ENCODE data around the gene NLN. TPM values are rescaled to one million over a fixed set of nuclear protein-coding genes. Genes with fewer than 3 reads are reported as not detected.
A peak's percentile ranks its signal among the peaks of the same experiment; 100 is the strongest.

Gene NLN
- total and polyA plus RNA-seq, 2 of the 13 experiments (the other 11 are each of a cell fraction or from before 2014, with no cell fraction given): 11.9 to 36.7 TPM

- TF ChIP-seq KDM2A (CRISPR knock-in tag; IDR thresholded peaks at IDR 0.05; ENCODE audit: borderline replicate concordance, low read depth) (no peak), PRDM15 (CRISPR knock-in tag; IDR thresholded peaks at IDR 0.05) (no peak), JUN (CRISPR knock-in tag; IDR thresholded peaks at IDR 0.05) (no peak), CENPT (CRISPR knock-in tag; IDR thresholded peaks at IDR 0.05; ENCODE audit: low read depth) (no peak), RORA (CRISPR knock-in tag; IDR thresholded peaks at IDR 0.05) (no peak), ZNF678 (CRISPR knock-in tag; IDR thresholded peaks at IDR 0.05) (0 out of 2 replicates have a peak, but pooled peaks have one; percentile 0), HDAC1 (CRISPR knock-in tag; IDR thresholded peaks at IDR 0.05) (0 out of 2 replicates have a peak, but pooled peaks have one; percentile 9), ZSCAN30 (CRISPR knock-in tag; IDR thresholded peaks at IDR 0.05) (0 out of 2 replicates have a peak, but pooled peaks have one; percentile 25), ZNF792 (CRISPR knock-in tag; IDR thresholded peaks at IDR 0.05) (peak; percentile 63; the same call in 1 of the 2 replicates), GLI4 (CRISPR knock-in tag; IDR thresholded peaks at IDR 0.05; ENCODE audit: borderline replicate concordance) (peak; percentile 27; the same call in 1 of the 2 replicates), AGO2 (optimal IDR thresholded peaks at IDR 0.05; ENCODE audit: low read depth, low read length) (no peak), NFIC (IDR thresholded peaks at IDR 0.05; ENCODE audit: low read length) (no peak), RXRA (CRISPR knock-in tag; IDR thresholded peaks at IDR 0.05) (no peak)
- TF ChIP-seq, protein P1, sequence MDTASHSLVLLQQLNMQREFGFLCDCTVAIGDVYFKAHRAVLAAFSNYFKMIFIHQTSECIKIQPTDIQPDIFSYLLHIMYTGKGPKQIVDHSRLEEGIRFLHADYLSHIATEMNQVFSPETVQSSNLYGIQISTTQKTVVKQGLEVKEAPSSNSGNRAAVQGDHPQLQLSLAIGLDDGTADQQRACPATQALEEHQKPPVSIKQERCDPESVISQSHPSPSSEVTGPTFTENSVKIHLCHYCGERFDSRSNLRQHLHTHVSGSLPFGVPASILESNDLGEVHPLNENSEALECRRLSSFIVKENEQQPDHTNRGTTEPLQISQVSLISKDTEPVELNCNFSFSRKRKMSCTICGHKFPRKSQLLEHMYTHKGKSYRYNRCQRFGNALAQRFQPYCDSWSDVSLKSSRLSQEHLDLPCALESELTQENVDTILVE (CRISPR knock-in tag; IDR thresholded peaks at IDR 0.05): peak; percentile 24; the same call in 1 of the 2 replicates
- TF ChIP-seq, protein P2, sequence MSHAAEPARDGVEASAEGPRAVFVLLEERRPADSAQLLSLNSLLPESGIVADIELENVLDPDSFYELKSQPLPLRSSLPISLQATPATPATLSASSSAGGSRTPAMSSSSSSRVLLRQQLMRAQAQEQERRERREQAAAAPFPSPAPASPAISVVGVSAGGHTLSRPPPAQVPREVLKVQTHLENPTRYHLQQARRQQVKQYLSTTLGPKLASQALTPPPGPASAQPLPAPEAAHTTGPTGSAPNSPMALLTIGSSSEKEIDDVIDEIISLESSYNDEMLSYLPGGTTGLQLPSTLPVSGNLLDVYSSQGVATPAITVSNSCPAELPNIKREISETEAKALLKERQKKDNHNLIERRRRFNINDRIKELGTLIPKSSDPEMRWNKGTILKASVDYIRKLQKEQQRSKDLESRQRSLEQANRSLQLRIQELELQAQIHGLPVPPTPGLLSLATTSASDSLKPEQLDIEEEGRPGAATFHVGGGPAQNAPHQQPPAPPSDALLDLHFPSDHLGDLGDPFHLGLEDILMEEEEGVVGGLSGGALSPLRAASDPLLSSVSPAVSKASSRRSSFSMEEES (CRISPR knock-in tag; IDR thresholded peaks at IDR 0.05): no peak
- TF ChIP-seq, protein P3, sequence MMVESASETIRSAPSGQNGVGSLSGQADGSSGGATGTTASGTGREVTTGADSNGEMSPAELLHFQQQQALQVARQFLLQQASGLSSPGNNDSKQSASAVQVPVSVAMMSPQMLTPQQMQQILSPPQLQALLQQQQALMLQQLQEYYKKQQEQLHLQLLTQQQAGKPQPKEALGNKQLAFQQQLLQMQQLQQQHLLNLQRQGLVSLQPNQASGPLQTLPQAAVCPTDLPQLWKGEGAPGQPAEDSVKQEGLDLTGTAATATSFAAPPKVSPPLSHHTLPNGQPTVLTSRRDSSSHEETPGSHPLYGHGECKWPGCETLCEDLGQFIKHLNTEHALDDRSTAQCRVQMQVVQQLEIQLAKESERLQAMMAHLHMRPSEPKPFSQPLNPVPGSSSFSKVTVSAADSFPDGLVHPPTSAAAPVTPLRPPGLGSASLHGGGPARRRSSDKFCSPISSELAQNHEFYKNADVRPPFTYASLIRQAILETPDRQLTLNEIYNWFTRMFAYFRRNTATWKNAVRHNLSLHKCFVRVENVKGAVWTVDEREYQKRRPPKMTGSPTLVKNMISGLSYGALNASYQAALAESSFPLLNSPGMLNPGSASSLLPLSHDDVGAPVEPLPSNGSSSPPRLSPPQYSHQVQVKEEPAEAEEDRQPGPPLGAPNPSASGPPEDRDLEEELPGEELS (CRISPR knock-in tag; IDR thresholded peaks at IDR 0.05): no peak
Measured at GRCh38 chr5:65721050-65721719, 820 bp upstream of the NLN start (continued).

Measured in HepG2 (cell line).